Measurements from ENCODE around the gene CBX3.

GRCh38 chr7:26188206-26188956, 13.2 kb upstream of the CBX3 start:
- TF ChIP-seq CTCF (IDR thresholded peaks at IDR 0.05) (no peak), POLR2A (IDR thresholded peaks at IDR 0.05) (no peak)
